ENCODE data around the gene TACC2. TPM values are rescaled to one million over a fixed set of nuclear protein-coding genes. Genes with fewer than 3 reads are reported as not detected.
A peak's percentile ranks its signal among the peaks of the same experiment; 100 is the strongest.

TACC2 gene
- total and polyA plus RNA-seq, 7 donors: 44.0 to 439 (median 313) TPM

GRCh38 chr10:122084286-122085041 is 95.5 kb downstream of the TACC2 start:
- intact Hi-C loops (cut with DNase I): no loop called here
- H3K4me1 ChIP-seq: peaks cover 3% of the 10 kb centered on the region
- TF ChIP-seq CTCF (IDR thresholded peaks at IDR 0.05): no peak
- no peak overlapping the region for H3K4me3 ChIP-seq
- no peak for ATAC-seq
- H3K27ac ChIP-seq: no peak overlapping the region
- no peak for DNase-seq
- WGBS, 3 donors: 52 to 56% (median 54%) methylated on average over 15 of the region's 15 CpGs
- no peaks in the 10 kb centered on the region for H3K27me3 ChIP-seq (ENCODE audit: insufficient read depth in 3 of 3, low read length in 2 of 3)
- no peaks in the 10 kb centered on the region for H3K9me3 ChIP-seq
- H3K36me3 ChIP-seq (ENCODE audit: insufficient read depth in 1 of 2, low read depth in 1 of 2): peaks cover 0 to 81% of the 10 kb centered on the region in 2 donors

- H3K27ac ChIP-seq: peak overlapping the region; percentile 23
- no peak overlapping the region for H3K4me3 ChIP-seq
- no peaks in the 10 kb centered on the region for H3K27me3 ChIP-seq (ENCODE audit: insufficient read depth in 3 of 3, low read length in 2 of 3)
- no peak for TF ChIP-seq CTCF (IDR thresholded peaks at IDR 0.05)
- intact Hi-C loops (cut with DNase I): no loop called here
- DNase-seq (peak in 1 of 2 donors; percentile 68), ATAC-seq (peak in 3 of 4 donors; percentile 20 to 77 (median 66))
- H3K9me3 ChIP-seq: no peaks in the 10 kb centered on the region
- H3K36me3 ChIP-seq (ENCODE audit: insufficient read depth in 1 of 2, low read depth in 1 of 2): peaks cover 0 to 81% of the 10 kb centered on the region in 2 donors
- peaks cover 3% of the 10 kb centered on the region for H3K4me1 ChIP-seq
- whole genome bisulfite sequencing, 3 donors: 65 to 82% (median 69%) methylated on average over 8 of the region's 8 CpGs
Observed at GRCh38 chr10:122085423-122085911, 96.5 kb downstream of the TACC2 start.

- no peaks in the 10 kb centered on the region for H3K9me3 ChIP-seq
- intact Hi-C loops (cut with DNase I): no loop called here
- H3K27ac ChIP-seq: peak overlapping the region; percentile 46
- DNase-seq (no peak), ATAC-seq (peak in 1 of 4 donors; percentile 8)
- H3K4me1 ChIP-seq: peaks cover 3% of the 10 kb centered on the region
- 74 to 83% (median 82%) methylated on average over 9 of the region's 9 CpGs for WGBS, 3 donors
- H3K27me3 ChIP-seq (ENCODE audit: insufficient read depth in 3 of 3, low read length in 2 of 3): no peaks in the 10 kb centered on the region
- TF ChIP-seq CTCF (IDR thresholded peaks at IDR 0.05): no peak
- no peak overlapping the region for H3K4me3 ChIP-seq
- peaks cover 0 to 90% of the 10 kb centered on the region in 2 donors for H3K36me3 ChIP-seq (ENCODE audit: insufficient read depth in 1 of 2, low read depth in 1 of 2)
Observed at GRCh38 chr10:122086416-122087240, 97.7 kb downstream of the TACC2 start.

GRCh38 chr10:122087436-122087835 is 98.5 kb downstream of the TACC2 start:
- WGBS, 3 donors: 59 to 76% (median 63%) methylated on average over 9 of the region's 9 CpGs
- peaks cover 0 to 94% of the 10 kb centered on the region in 2 donors for H3K36me3 ChIP-seq (ENCODE audit: insufficient read depth in 1 of 2, low read depth in 1 of 2)
- TF ChIP-seq CTCF (IDR thresholded peaks at IDR 0.05): no peak
- H3K4me1 ChIP-seq: peaks cover 3% of the 10 kb centered on the region
- peak overlapping the region; percentile 46 for H3K27ac ChIP-seq
- ATAC-seq (peak in 3 of 4 donors; percentile 56 to 65 (median 61)), DNase-seq (no peak)
- H3K27me3 ChIP-seq (ENCODE audit: insufficient read depth in 3 of 3, low read length in 2 of 3): no peaks in the 10 kb centered on the region
- no peak overlapping the region for H3K4me3 ChIP-seq
- intact Hi-C loops (cut with DNase I): no loop called here
- no peaks in the 10 kb centered on the region for H3K9me3 ChIP-seq

All from psoas muscle (tissue), 8 donors.